DND-41 (cell line): ENCODE results near the gene ARL16.

Experiments
- EZH2 ChIP-seq: IDR thresholded peaks from 3 replicates; pipeline ENCODE4 v1.6.1; 2012; ENCODE audit warnings: borderline replicate concordance, low read depth, mild to moderate bottlenecking, moderate library complexity, low read length, inconsistent platforms; ENCODE audit not compliant: severe bottlenecking
- TF ChIP-seq, protein P1 (sequence below): IDR thresholded peaks from 2 replicates; pipeline ENCODE4 v1.5.1; 2012; ENCODE audit warnings: borderline replicate concordance, low read length, moderate library complexity, mild to moderate bottlenecking; ENCODE audit not compliant: poor library complexity, severe bottlenecking; ENCODE audit errors: extremely low read depth

DNA sequence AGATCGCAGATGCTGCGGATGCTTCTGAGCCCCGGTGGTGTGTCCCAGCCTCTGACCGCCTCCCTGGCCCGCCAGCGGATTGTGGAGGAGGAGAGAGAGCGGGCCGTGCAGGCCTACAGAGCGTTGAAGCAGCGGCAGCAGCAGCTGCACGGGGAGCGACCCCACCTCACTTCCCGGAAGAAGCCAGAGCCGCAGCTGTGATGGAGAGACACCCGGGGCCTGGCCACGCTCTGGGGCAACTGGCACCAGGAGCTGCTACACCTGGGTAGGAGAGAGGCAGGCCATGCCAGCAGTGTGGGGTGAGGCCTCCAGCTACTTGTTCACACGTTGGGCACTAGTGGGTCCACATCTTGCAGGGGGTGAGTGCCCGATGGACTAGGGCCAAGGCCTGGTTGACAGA is 11.1 kb downstream of the ARL16 start:
- TF ChIP-seq, protein P1, sequence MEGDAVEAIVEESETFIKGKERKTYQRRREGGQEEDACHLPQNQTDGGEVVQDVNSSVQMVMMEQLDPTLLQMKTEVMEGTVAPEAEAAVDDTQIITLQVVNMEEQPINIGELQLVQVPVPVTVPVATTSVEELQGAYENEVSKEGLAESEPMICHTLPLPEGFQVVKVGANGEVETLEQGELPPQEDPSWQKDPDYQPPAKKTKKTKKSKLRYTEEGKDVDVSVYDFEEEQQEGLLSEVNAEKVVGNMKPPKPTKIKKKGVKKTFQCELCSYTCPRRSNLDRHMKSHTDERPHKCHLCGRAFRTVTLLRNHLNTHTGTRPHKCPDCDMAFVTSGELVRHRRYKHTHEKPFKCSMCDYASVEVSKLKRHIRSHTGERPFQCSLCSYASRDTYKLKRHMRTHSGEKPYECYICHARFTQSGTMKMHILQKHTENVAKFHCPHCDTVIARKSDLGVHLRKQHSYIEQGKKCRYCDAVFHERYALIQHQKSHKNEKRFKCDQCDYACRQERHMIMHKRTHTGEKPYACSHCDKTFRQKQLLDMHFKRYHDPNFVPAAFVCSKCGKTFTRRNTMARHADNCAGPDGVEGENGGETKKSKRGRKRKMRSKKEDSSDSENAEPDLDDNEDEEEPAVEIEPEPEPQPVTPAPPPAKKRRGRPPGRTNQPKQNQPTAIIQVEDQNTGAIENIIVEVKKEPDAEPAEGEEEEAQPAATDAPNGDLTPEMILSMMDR, result no peak
- TF ChIP-seq EZH2, result no peak
